ENCODE measurements around the gene MYO1E.

MYO1E gene

DNA sequence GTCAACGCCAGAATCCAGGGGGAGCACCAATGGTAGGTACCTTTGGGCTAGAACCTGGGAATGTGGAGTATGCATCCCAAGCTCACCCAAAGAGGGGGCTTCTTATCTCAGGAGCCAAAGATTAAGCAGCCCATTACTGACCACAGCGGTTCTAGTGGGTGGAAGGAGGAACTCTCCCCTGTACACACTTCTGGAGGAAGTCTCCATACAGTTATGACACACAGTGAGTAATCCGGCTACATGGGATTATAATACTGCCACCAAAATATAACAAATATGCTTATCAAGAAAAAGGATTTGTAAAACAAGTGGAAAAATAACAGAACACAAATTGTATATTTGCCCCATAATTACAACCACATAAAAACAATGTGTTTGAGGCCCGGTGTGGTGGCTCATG lies 8.4 kb downstream of the MYO1E start:
- Histone ChIP-seq H3K36me3 (ENCODE audit: control insufficient read depth, insufficient read depth, low read length) (no peaks in the 10 kb centered on the region), H3K4me2 (ENCODE audit: low read length) (no peak overlapping the region), H3K9ac (no peak overlapping the region), H3K27me3 (ENCODE audit: control insufficient read depth, insufficient read depth, low read length) (no peaks in the 10 kb centered on the region), H3K27ac (no peak overlapping the region), H3K9me3 (ENCODE audit: control insufficient read depth, low read length) (no peaks in the 10 kb centered on the region), H3K79me2 (no peaks in the 10 kb centered on the region), H2AFZ (no peak overlapping the region), H3K4me1 (no peaks in the 10 kb centered on the region), H3K4me3 (ENCODE audit: low read depth, low read length) (no peak overlapping the region)
- TF ChIP-seq, protein P1, sequence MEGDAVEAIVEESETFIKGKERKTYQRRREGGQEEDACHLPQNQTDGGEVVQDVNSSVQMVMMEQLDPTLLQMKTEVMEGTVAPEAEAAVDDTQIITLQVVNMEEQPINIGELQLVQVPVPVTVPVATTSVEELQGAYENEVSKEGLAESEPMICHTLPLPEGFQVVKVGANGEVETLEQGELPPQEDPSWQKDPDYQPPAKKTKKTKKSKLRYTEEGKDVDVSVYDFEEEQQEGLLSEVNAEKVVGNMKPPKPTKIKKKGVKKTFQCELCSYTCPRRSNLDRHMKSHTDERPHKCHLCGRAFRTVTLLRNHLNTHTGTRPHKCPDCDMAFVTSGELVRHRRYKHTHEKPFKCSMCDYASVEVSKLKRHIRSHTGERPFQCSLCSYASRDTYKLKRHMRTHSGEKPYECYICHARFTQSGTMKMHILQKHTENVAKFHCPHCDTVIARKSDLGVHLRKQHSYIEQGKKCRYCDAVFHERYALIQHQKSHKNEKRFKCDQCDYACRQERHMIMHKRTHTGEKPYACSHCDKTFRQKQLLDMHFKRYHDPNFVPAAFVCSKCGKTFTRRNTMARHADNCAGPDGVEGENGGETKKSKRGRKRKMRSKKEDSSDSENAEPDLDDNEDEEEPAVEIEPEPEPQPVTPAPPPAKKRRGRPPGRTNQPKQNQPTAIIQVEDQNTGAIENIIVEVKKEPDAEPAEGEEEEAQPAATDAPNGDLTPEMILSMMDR (IDR thresholded peaks at IDR 0.05) = no peak

DNA sequence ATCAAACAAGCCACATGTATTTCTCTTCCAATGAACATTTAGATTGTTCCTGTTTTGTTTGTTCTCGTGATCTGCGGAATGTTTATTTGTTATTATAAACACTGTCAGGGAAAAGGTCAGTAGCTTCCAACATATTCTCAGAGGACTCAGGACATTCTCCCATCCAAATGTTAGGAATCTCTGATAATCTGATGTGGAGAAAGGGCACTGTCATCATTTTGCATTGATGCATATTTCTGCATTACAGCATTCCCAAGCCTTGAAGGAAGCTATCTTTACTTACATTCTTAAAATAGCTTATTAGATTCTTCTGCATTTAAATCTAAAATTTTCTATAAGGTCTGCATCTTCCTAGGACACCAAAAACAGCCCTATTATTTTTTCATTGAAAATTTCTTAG lies 10.3 kb downstream of the MYO1E start:
- no peaks in the 10 kb centered on the region for H3K4me1 ChIP-seq

DNA sequence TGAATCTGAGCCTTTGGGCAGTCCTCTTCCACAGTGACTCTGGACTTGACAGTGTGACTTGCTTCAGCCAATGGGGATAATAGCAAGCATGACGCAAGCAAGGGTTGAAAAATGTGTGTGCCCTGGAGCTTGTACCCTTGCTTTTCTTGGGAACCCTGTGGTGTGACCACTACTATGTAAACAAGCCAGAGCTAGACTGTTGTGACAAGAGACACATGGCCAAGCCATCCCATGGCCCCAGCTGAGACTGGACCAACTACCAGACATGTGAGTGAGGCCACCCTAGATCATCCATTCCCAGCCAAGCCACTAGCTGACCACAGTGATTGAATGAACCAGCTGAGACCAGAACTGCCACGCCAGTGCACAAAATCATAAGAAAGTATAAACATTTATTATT lies 11.8 kb downstream of the MYO1E start:
- Histone ChIP-seq H3K27ac (no peak overlapping the region), H3K27me3 (ENCODE audit: control insufficient read depth, insufficient read depth, low read length) (no peaks in the 10 kb centered on the region), H3K36me3 (ENCODE audit: control insufficient read depth, insufficient read depth, low read length) (no peaks in the 10 kb centered on the region), H3K79me2 (no peaks in the 10 kb centered on the region), H3K9ac (no peak overlapping the region), H3K4me2 (ENCODE audit: low read length) (no peak overlapping the region), H3K9me3 (ENCODE audit: control insufficient read depth, low read length) (no peaks in the 10 kb centered on the region), H3K4me3 (ENCODE audit: low read depth, low read length) (no peak overlapping the region), H2AFZ (no peak overlapping the region), H3K4me1 (no peaks in the 10 kb centered on the region)
- TF ChIP-seq, protein P1 (IDR thresholded peaks at IDR 0.05) = no peak

More for the DNA sequence above, 10.3 kb downstream of the MYO1E start:
- no peak overlapping the region for H3K27ac ChIP-seq
- no peak overlapping the region for H3K4me3 ChIP-seq (ENCODE audit: low read depth, low read length)
- no peak overlapping the region for H3K4me2 ChIP-seq (ENCODE audit: low read length)
- no peak overlapping the region for H2AFZ ChIP-seq
- TF ChIP-seq, protein P1 (IDR thresholded peaks at IDR 0.05) = no peak
- H3K9me3 ChIP-seq (ENCODE audit: control insufficient read depth, low read length) = no peaks in the 10 kb centered on the region
- no peaks in the 10 kb centered on the region for H3K79me2 ChIP-seq
- H3K9ac ChIP-seq = no peak overlapping the region
- no peaks in the 10 kb centered on the region for H3K27me3 ChIP-seq (ENCODE audit: control insufficient read depth, insufficient read depth, low read length)
- H3K36me3 ChIP-seq (ENCODE audit: control insufficient read depth, insufficient read depth, low read length) = no peaks in the 10 kb centered on the region

DNA sequence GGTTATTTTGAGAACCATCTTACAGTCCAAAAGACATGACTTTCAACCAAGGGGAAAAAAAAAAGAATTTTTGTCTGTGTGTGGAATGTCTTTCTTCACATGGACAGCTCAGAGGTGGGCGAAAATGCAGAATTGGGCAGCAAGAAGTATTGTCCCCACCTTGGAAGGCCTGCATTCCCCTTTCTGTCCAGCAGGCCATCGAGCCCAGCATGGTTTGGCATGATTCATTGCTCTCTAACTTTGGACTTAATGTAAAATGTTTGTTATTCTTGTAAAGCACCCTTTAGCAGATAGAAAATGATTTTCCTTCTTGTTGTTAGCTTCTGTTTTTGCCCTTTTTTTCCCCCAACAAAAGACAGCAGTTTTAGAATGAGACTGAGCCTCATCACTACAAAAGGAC lies 12.4 kb downstream of the MYO1E start:
- Histone ChIP-seq H3K9me3 (ENCODE audit: control insufficient read depth, low read length) (no peaks in the 10 kb centered on the region), H3K27ac (no peak overlapping the region), H3K4me1 (no peaks in the 10 kb centered on the region), H2AFZ (no peak overlapping the region), H3K4me2 (ENCODE audit: low read length) (no peak overlapping the region), H3K4me3 (ENCODE audit: low read depth, low read length) (no peak overlapping the region), H3K36me3 (ENCODE audit: control insufficient read depth, insufficient read depth, low read length) (no peaks in the 10 kb centered on the region), H3K9ac (no peak overlapping the region), H3K79me2 (no peaks in the 10 kb centered on the region), H3K27me3 (ENCODE audit: control insufficient read depth, insufficient read depth, low read length) (no peaks in the 10 kb centered on the region)
- TF ChIP-seq, protein P1 (IDR thresholded peaks at IDR 0.05) = no peak

DNA sequence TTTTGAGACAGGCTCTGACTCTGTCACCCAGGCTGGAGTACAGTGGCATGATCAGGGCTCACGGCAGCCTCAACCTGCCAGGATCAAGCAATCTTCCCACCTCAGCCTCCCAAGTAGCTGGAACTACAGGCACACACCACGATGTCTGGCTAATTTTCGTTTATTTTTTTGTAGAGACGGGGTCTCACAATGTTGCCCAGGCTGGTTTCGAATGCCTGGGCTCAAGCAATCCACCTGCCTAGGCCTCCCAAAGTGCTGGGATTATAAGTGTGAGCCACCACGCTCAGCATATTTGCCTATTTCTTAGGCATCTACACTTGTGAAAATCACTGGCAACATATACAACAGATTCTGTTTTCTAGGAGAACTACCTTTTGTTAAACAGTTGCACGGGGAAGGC lies 16.9 kb downstream of the MYO1E start:
- no peak overlapping the region for H3K4me2 ChIP-seq (ENCODE audit: low read length)
- H3K9me3 ChIP-seq (ENCODE audit: control insufficient read depth, low read length) = no peaks in the 10 kb centered on the region
- no peaks in the 10 kb centered on the region for H3K79me2 ChIP-seq
- no peak overlapping the region for H3K9ac ChIP-seq
- TF ChIP-seq, protein P1 (IDR thresholded peaks at IDR 0.05) = no peak
- H3K27me3 ChIP-seq (ENCODE audit: control insufficient read depth, insufficient read depth, low read length) = no peaks in the 10 kb centered on the region
- H3K4me1 ChIP-seq = no peaks in the 10 kb centered on the region
- H3K4me3 ChIP-seq (ENCODE audit: low read depth, low read length) = no peak overlapping the region
- H3K27ac ChIP-seq = no peak overlapping the region
- H3K36me3 ChIP-seq (ENCODE audit: control insufficient read depth, insufficient read depth, low read length) = no peaks in the 10 kb centered on the region
- H2AFZ ChIP-seq = no peak overlapping the region

Measured in parathyroid adenoma (tissue), 2 donors.